Stimulated activated CD8-positive, alpha-beta memory T cell treated with anti-CD3 and anti-CD28 coated beads, Interleukin-15, amount 100 ng/mL, for 1 hour (primary cell): Measurements from ENCODE around the gene PPIP5K2.
"Not testable (repeated sequence)": the region's sequence is repeated elsewhere in the genome, so short reads cannot be mapped to it uniquely, and the experiment has no call there.

ENCODE experiments used
- DNase-seq: peaks from one replicate; pipeline ENCODE4 v3.0.0-alpha.2; 2020; ENCODE audit warnings: low read depth

PPIP5K2 gene

GRCh38 chr5:103207653-103208052 lies 87.6 kb downstream of the PPIP5K2 start:
- DNase-seq, result no peak

GRCh38 chr5:103208460-103208859 lies 88.4 kb downstream of the PPIP5K2 start:
- DNase-seq, result no peak

GRCh38 chr5:103209065-103209464 lies 89.0 kb downstream of the PPIP5K2 start:
- DNase-seq, result no peak

- no peak for DNase-seq
These were observed 90.9 kb downstream of the PPIP5K2 start for GRCh38 chr5:103210952-103211351.

GRCh38 chr5:103211576-103212561 lies 91.8 kb downstream of the PPIP5K2 start:
- no peak for DNase-seq

GRCh38 chr5:103216137-103216536 lies 96.0 kb downstream of the PPIP5K2 start:
- DNase-seq, result no peak

GRCh38 chr5:103216697-103217096 lies 96.6 kb downstream of the PPIP5K2 start:
- no peak for DNase-seq

GRCh38 chr5:103217101-103217500 lies 97.0 kb downstream of the PPIP5K2 start:
- no peak for DNase-seq

- no peak for DNase-seq
These were observed 98.1 kb downstream of the PPIP5K2 start for GRCh38 chr5:103218164-103218563.

- not testable (repeated sequence) for DNase-seq
These were observed 99.0 kb downstream of the PPIP5K2 start for GRCh38 chr5:103219074-103219473.

GRCh38 chr5:103223031-103223955 lies 103.2 kb downstream of the PPIP5K2 start:
- no peak for DNase-seq

GRCh38 chr5:103224118-103224893 lies 104.2 kb downstream of the PPIP5K2 start:
- no peak for DNase-seq

GRCh38 chr5:103224894-103225246 lies 104.8 kb downstream of the PPIP5K2 start:
- DNase-seq, result no peak

- no peak for DNase-seq
These were observed 108.0 kb downstream of the PPIP5K2 start for GRCh38 chr5:103228061-103228460.

- DNase-seq, result no peak
These were observed 108.5 kb downstream of the PPIP5K2 start for GRCh38 chr5:103228588-103228987.

GRCh38 chr5:103232393-103232999 lies 112.4 kb downstream of the PPIP5K2 start:
- DNase-seq, result no peak

- DNase-seq, result no peak
These were observed 114.3 kb downstream of the PPIP5K2 start for GRCh38 chr5:103234239-103234975.

GRCh38 chr5:103235891-103236290 lies 115.8 kb downstream of the PPIP5K2 start:
- DNase-seq, result no peak

- no peak for DNase-seq
These were observed 117.7 kb downstream of the PPIP5K2 start for GRCh38 chr5:103237778-103238177.

GRCh38 chr5:103243665-103244064 lies 123.6 kb downstream of the PPIP5K2 start:
- DNase-seq, result no peak

- no peak for DNase-seq
These were observed 124.3 kb downstream of the PPIP5K2 start for GRCh38 chr5:103244398-103244797.
